ENCODE results near the gene NACC2.
A peak's percentile ranks its signal among the peaks of the same experiment; 100 is the strongest.

Gene NACC2

DNA sequence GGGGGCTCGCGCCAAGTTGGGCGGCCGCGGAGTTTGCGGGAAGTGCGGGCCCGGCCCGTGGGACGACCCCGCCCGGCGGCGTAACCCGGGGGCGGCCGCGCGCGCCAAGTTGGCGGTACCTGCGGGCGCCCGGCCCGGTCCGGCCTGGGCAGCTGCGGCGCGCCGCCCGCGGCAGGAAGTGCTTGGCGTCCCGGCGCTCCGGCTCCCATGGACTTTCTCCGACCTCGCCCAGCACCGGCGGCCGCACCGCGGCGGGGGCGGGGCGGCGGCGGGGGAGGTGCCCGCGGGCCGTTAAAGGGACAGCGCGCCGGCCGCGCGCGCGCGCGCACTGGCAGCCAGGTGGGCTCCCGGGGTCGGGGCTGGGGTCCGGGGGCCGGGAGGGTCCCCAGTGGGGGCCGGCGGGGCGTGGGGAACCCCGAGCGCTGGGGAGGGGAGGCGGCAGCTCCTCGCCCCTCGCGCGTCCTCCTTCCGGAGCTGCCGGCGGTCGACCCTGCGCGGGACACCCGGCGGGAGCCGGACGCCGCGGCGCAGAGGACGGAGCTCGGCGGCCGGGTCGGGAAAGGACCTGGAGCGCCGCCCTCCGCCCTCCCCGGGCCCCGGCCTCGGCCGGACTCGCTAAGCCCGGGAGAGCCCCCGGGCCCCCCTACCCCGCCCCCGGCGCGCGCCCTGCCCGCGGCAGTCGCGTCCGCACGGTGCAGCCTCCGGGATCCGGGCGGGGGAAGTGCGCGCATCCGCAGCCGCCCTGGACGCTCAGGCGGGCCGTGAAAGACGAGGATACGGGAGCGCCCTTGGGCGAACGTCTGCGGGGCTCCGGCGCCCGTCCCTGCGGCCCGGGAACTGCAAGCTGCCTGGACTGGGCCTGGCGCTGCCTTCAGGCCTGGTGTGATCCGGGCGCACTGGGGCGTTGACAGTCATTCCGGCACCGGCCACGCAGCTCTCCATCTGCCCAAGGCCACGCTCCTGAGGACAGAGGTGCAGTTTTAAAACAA is at the start of gene NACC2:
NACC2 (minus strand) TSS at position 220 of the 989 bp plus-strand sequence. CDS start 44,768 bp downstream, outside the sequence.
- Histone ChIP-seq H3K4me2 (ENCODE audit: low read depth, low read length) (no peak within 1 kb of the TSS), H2AFZ (ENCODE audit: low read length) (no peak within 1 kb of the TSS), H3F3A (ENCODE audit: insufficient read depth, low read length) (no peaks in the 10 kb centered on the region), H3K4me1 (ENCODE audit: low read length) (no peaks in the 10 kb centered on the region), H3K79me2 (ENCODE audit: low read length) (no peaks in the 10 kb centered on the region), H3K27me3 (replicated peaks; ENCODE audit: insufficient read depth, low read length) (peaks cover 83% of the 10 kb centered on the region), H3K4me3 (ENCODE audit: low read length) (no peak within 1 kb of the TSS), H3K36me3 (replicated peaks; ENCODE audit: insufficient read depth, low read length) (no peaks in the 10 kb centered on the region), H3K9me3 (replicated peaks; ENCODE audit: insufficient read depth, low read length) (no peaks in the 10 kb centered on the region), H3K9me2 (replicated peaks; ENCODE audit: insufficient read depth, low read length) (no peaks in the 10 kb centered on the region), H3K27ac (ENCODE audit: low read length) (no peak within 1 kb of the TSS), H3K9ac (ENCODE audit: low read length) (no peak within 1 kb of the TSS), H4K20me1 (ENCODE audit: insufficient read depth, low read length) (no peaks in the 10 kb centered on the region)
- TF ChIP-seq EZH2 (optimal IDR thresholded peaks at IDR 0.05; ENCODE audit: low read depth, low read length) (no peak), EZH2phosphoT487 (IDR thresholded peaks at IDR 0.05; ENCODE audit: low read length) (no peak), CTCF (IDR thresholded peaks at IDR 0.05; ENCODE audit: low read length) (no peak)
- DNase-seq: no peak

GRCh38 chr9:136144450-136144849 is 49.4 kb upstream of the NACC2 start:
- DNase-seq: no peak
- H3K4me2 ChIP-seq (ENCODE audit: low read depth, low read length): no peak overlapping the region
- no peak overlapping the region for H3K27ac ChIP-seq (ENCODE audit: low read length)
- H3F3A ChIP-seq (ENCODE audit: insufficient read depth, low read length): no peaks in the 10 kb centered on the region
- TF ChIP-seq EZH2phosphoT487 (IDR thresholded peaks at IDR 0.05; ENCODE audit: low read length) (no peak), CTCF (IDR thresholded peaks at IDR 0.05; ENCODE audit: low read length) (no peak), EZH2 (optimal IDR thresholded peaks at IDR 0.05; ENCODE audit: low read depth, low read length) (no peak)
- no peak overlapping the region for H3K4me3 ChIP-seq (ENCODE audit: low read length)
- no peaks in the 10 kb centered on the region for H4K20me1 ChIP-seq (ENCODE audit: insufficient read depth, low read length)
- H3K27me3 ChIP-seq (replicated peaks; ENCODE audit: insufficient read depth, low read length): peaks cover 96% of the 10 kb centered on the region
- no peaks in the 10 kb centered on the region for H3K4me1 ChIP-seq (ENCODE audit: low read length)
- no peak overlapping the region for H3K9ac ChIP-seq (ENCODE audit: low read length)
- no peaks in the 10 kb centered on the region for H3K9me3 ChIP-seq (replicated peaks; ENCODE audit: insufficient read depth, low read length)
- H3K9me2 ChIP-seq (replicated peaks; ENCODE audit: insufficient read depth, low read length): no peaks in the 10 kb centered on the region
- no peaks in the 10 kb centered on the region for H3K36me3 ChIP-seq (replicated peaks; ENCODE audit: insufficient read depth, low read length)
- H3K79me2 ChIP-seq (ENCODE audit: low read length): no peaks in the 10 kb centered on the region
- H2AFZ ChIP-seq (ENCODE audit: low read length): no peak overlapping the region

DNA sequence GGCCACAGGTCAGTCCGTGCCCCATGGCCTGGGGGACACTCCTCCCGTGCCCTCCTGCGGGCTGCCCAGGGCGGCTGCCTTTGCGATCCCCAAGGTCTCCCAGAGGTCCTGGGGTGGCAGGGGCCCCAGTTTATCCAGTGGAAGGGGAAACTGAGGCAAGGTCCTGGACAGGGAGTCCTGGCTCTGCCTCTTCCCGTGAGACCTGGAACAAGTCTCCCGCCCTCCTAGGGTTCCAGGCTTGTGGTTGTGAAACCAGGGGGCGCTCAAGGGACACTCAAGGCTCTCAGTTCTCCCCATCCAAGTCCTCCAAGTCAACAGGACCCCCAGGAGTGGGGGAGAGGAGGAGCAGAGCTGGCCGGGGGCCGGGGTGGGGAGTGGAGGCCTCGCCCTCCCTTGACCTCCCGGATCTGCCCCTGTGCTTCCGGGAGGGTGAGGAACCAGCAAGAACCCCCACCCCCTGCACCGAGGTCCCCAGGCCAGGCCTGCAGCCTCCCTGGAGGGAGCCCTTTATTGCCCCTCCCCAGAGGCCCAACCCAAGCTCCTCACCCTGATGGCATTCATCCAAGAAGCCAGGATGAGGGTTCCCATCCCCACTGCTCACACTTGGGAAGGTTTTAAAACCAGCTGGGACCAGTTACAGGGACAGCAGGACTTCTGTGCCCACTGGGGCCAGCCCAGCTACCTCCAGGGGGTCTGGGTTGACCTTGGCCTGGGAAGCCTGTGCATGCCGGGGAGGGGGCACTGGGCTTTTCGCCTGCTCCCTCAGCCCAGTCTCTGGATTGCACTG is 48.3 kb upstream of the NACC2 start:
- Histone ChIP-seq H3K9ac (ENCODE audit: low read length) (no peak overlapping the region), H3K27me3 (replicated peaks; ENCODE audit: insufficient read depth, low read length) (peaks cover 92% of the 10 kb centered on the region), H3K4me3 (ENCODE audit: low read length) (no peak overlapping the region), H3K4me2 (ENCODE audit: low read depth, low read length) (no peak overlapping the region), H3F3A (ENCODE audit: insufficient read depth, low read length) (no peaks in the 10 kb centered on the region), H3K9me3 (replicated peaks; ENCODE audit: insufficient read depth, low read length) (no peaks in the 10 kb centered on the region), H4K20me1 (ENCODE audit: insufficient read depth, low read length) (no peaks in the 10 kb centered on the region), H2AFZ (ENCODE audit: low read length) (no peak overlapping the region), H3K36me3 (replicated peaks; ENCODE audit: insufficient read depth, low read length) (no peaks in the 10 kb centered on the region), H3K4me1 (ENCODE audit: low read length) (no peaks in the 10 kb centered on the region), H3K9me2 (replicated peaks; ENCODE audit: insufficient read depth, low read length) (no peaks in the 10 kb centered on the region), H3K79me2 (ENCODE audit: low read length) (no peaks in the 10 kb centered on the region), H3K27ac (ENCODE audit: low read length) (no peak overlapping the region)
- no peak for TF ChIP-seq EZH2 (optimal IDR thresholded peaks at IDR 0.05; ENCODE audit: low read depth, low read length)
- TF ChIP-seq CTCF (IDR thresholded peaks at IDR 0.05; ENCODE audit: low read length): peak; percentile 32
- TF ChIP-seq EZH2phosphoT487 (IDR thresholded peaks at IDR 0.05; ENCODE audit: low read length): no peak
- peak; percentile 21 for DNase-seq

Data from MM.1S (cell line).